OCI-LY7 (cell line): ENCODE results near the gene GABRA6. TPM values are rescaled to one million over a fixed set of nuclear protein-coding genes. Genes with fewer than 3 reads are reported as not detected.

Experiments
- BruUV-seq: library from RNA; stranded (reverse); fragments of 400-500 nt; replicated peaks from 2 replicates; lab custom pipeline; 2021; lab: Mats Ljungman, UMichigan
- CTCF ChIA-PET: fragments of 300-600 bp; sonication (Branson Sonifier 250); formaldehyde crosslinking; loops from one replicate; lab custom pipeline; 2022; ENCODE audit warnings: antibody characterized with exemption; ENCODE audit not compliant: unreplicated experiment; lab: Charles Lee
- POLR2A ChIA-PET: fragments of 300-600 bp; sonication (Branson Sonifier 250); formaldehyde crosslinking; loops from one replicate; lab custom pipeline; 2022; ENCODE audit warnings: antibody characterized with exemption; lab: Charles Lee
- DNase-seq: peaks from one replicate; pipeline ENCODE4 v3.0.0-alpha.2; 2015; ENCODE audit warnings: low spot score
- H2AFZ ChIP-seq: fragments of 200-600 bp; sonication (generic), shearing (Covaris generic); 2 replicates; pipeline ENCODE4 v1.6.1; 2014; ENCODE audit warnings: mild to moderate bottlenecking, antibody characterized with exemption, low read length, moderate library complexity
- H3K27ac ChIP-seq: fragments of 200-600 bp; sonication (generic); 2 replicates; pipeline ENCODE4 v1.5.1; 2014; ENCODE audit warnings: mixed run types, low read depth, mild to moderate bottlenecking, moderate library complexity, low read length, inconsistent platforms; ENCODE audit not compliant: poor library complexity, severe bottlenecking
- H3K36me3 ChIP-seq: fragments of 200-600 bp; sonication (generic); 2 replicates; pipeline ENCODE4 v1.6.1; 2014; ENCODE audit warnings: mild to moderate bottlenecking, antibody characterized with exemption, low read length, moderate library complexity, mixed read lengths; ENCODE audit not compliant: insufficient read depth
- H3K4me1 ChIP-seq: fragments of 200-600 bp; sonication (generic); 2 replicates; pipeline ENCODE4 v1.5.1; 2014; ENCODE audit warnings: mild to moderate bottlenecking, low read length; ENCODE audit not compliant: insufficient read depth, poor library complexity, severe bottlenecking
- H3K4me2 ChIP-seq: fragments of 200-600 bp; sonication (generic); 2 replicates; pipeline ENCODE4 v1.6.1; 2014; ENCODE audit warnings: mild to moderate bottlenecking, low read length
- H3K4me3 ChIP-seq: fragments of 200-600 bp; sonication (generic); 2 replicates; pipeline ENCODE4 v1.5.1; 2014; ENCODE audit warnings: mild to moderate bottlenecking, low read depth, low read length; ENCODE audit not compliant: poor library complexity, severe bottlenecking
- H3K79me2 ChIP-seq: fragments of 200-600 bp; sonication (generic); 2 replicates; pipeline ENCODE4 v1.6.1; 2016; ENCODE audit warnings: low read depth, mild to moderate bottlenecking, low read length, moderate library complexity, mixed read lengths; ENCODE audit not compliant: insufficient read depth
- H3K9me2 ChIP-seq: fragments of 200-600 bp; sonication (generic); 2 replicates; pipeline ENCODE4 v1.6.1; 2016; ENCODE audit warnings: mild to moderate bottlenecking, low read length, mixed read lengths; ENCODE audit not compliant: insufficient read depth
- H3K9me3 ChIP-seq: fragments of 200-600 bp; sonication (generic); 2 replicates; pipeline ENCODE4 v1.6.1; 2014; ENCODE audit warnings: mild to moderate bottlenecking, mixed run types, low read length, mixed read lengths
- H4K20me1 ChIP-seq: fragments of 200-600 bp; sonication (generic); 2 replicates; pipeline ENCODE4 v1.6.1; 2014; ENCODE audit warnings: mild to moderate bottlenecking, antibody characterized with exemption, low read length, moderate library complexity, mixed read lengths; ENCODE audit not compliant: insufficient read depth
- EZH2phosphoT487 ChIP-seq: fragments of 200-600 bp; sonication (generic); IDR thresholded peaks from 2 replicates; pipeline ENCODE4 v1.6.1; 2018; ENCODE audit warnings: low read depth, borderline replicate concordance, mild to moderate bottlenecking, mixed run types, antibody characterized with exemption, low read length, moderate library complexity, mixed read lengths
- intact Hi-C: fragments of 100-400 bp; cut with micrococcal nuclease; formaldehyde crosslinking; loops from one replicate; pipeline ENCODE4 v1.10.0; 2022; ENCODE audit not compliant: unreplicated experiment
- total RNA-seq, 2 experiments: library from RNA; depleted of rRNA in 1 of 2; stranded (reverse); fragments of >200 nt in 1 of 2; shearing (Covaris generic) in 1 of 2; gene quantifications; 2 replicates each; pipeline ENCODE4 v1.2.3, GENCODE V29; 2014 to 2022
- TF ChIP-seq, protein P1 (sequence below): fragments of 200-600 bp; sonication (generic); conservative IDR thresholded peaks from 2 replicates; pipeline ENCODE4 v1.5.1; 2014; ENCODE audit warnings: mild to moderate bottlenecking, antibody characterized with exemption, low read length, moderate library complexity, mixed read lengths

Gene GABRA6
- total RNA-seq, 2 experiments from 2014 or later, result not detected

DNA sequence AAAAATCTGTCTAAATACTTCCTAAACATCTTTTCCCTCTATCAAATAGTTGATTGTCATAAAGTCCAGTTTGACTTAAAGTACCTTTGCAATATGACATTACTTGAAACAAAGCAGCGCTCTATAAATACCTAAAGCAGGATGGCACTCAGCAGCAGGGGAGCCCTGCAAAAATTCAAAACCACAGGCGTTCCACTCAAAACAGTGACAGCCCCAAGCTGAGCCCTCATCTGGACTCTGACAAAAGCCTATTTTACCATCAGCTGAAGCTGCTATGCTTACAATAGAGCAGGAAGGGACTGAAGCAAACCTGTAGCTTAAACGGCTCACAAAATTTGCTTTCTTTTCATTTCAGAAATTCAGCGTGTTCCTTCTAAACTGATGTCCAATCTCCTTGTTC lies 11.5 kb downstream of the GABRA6 start:
- Histone ChIP-seq H2AFZ (no peak overlapping the region), H3K27ac (no peak overlapping the region), H3K9me3 (no peaks in the 10 kb centered on the region), H4K20me1 (no peaks in the 10 kb centered on the region), H3K79me2 (no peaks in the 10 kb centered on the region), H3K4me3 (no peak overlapping the region), H3K36me3 (no peaks in the 10 kb centered on the region), H3K4me2 (no peak overlapping the region), H3K9me2 (no peaks in the 10 kb centered on the region), H3K4me1 (no peaks in the 10 kb centered on the region)
- ChIA-PET POLR2A (interaction anchor here (0.5 kb wide), 1 partner anchor 1434 kb away, joined by 6 read pairs; no protein-coding TSS in a partner anchor), CTCF (no interaction called here)
- DNase-seq, result no peak
- BruUV-seq, result no TSS peak
- intact Hi-C loops, result no loop called here
- TF ChIP-seq, protein P1, sequence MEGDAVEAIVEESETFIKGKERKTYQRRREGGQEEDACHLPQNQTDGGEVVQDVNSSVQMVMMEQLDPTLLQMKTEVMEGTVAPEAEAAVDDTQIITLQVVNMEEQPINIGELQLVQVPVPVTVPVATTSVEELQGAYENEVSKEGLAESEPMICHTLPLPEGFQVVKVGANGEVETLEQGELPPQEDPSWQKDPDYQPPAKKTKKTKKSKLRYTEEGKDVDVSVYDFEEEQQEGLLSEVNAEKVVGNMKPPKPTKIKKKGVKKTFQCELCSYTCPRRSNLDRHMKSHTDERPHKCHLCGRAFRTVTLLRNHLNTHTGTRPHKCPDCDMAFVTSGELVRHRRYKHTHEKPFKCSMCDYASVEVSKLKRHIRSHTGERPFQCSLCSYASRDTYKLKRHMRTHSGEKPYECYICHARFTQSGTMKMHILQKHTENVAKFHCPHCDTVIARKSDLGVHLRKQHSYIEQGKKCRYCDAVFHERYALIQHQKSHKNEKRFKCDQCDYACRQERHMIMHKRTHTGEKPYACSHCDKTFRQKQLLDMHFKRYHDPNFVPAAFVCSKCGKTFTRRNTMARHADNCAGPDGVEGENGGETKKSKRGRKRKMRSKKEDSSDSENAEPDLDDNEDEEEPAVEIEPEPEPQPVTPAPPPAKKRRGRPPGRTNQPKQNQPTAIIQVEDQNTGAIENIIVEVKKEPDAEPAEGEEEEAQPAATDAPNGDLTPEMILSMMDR, result no peak
- no peak for TF ChIP-seq EZH2phosphoT487

DNA sequence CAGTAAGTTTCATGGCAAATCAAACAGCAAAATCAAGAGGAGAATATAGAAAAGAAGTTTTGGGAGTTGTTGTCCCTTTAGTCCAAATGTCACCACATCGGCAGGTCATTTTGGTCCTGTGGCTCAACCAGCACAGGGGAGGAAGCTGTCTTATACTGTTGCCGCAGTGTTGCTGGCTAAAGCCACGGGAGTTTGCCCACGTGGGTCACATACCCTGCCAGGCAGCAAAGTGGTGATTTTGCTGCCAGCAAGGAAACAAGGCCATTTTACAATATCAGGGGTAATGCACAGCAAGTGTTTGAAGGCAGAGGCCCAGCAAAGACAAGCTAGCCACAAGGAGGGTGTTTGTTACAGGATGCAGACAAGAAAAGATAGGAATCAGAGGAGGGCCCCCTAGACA lies 14.5 kb downstream of the GABRA6 start:
- Histone ChIP-seq H3K36me3 (no peaks in the 10 kb centered on the region), H3K4me1 (no peaks in the 10 kb centered on the region), H2AFZ (no peak overlapping the region), H3K4me3 (no peak overlapping the region), H3K27ac (no peak overlapping the region), H3K9me2 (no peaks in the 10 kb centered on the region), H3K4me2 (no peak overlapping the region), H3K9me3 (no peaks in the 10 kb centered on the region), H4K20me1 (no peaks in the 10 kb centered on the region), H3K79me2 (no peaks in the 10 kb centered on the region)
- CTCF ChIA-PET, result no interaction called here
- TF ChIP-seq, protein P1, result no peak
- TF ChIP-seq EZH2phosphoT487, result no peak
- BruUV-seq, result no TSS peak
- DNase-seq, result no peak
- intact Hi-C loops, result no loop called here
- POLR2A ChIA-PET, result interaction anchor here (1.3 kb wide), 1 partner anchor 101 kb away, joined by 3 read pairs; no protein-coding TSS in a partner anchor

DNA sequence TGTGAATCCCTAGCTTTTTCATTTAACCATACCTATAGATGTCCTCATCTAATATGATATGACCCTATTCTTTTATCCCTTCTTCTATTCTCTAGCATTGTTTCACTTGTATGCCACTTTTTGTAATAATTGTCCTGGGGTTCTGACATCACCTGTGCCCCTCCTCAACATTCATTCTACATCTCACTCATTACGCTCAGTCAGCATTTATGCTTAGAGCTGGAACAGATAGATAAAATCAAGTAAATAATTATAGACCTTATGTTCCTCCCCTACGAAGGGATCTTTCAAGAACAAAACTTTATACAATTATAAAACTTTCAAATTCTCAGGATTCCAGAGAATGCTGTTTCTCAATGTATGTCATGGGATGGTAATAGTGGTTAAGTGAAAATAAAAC lies 18.0 kb downstream of the GABRA6 start:
- no peaks in the 10 kb centered on the region for H3K4me1 ChIP-seq
- TF ChIP-seq, protein P1, result no peak
- TF ChIP-seq EZH2phosphoT487, result no peak
- H4K20me1 ChIP-seq, result no peaks in the 10 kb centered on the region
- no peak overlapping the region for H3K27ac ChIP-seq
- ChIA-PET CTCF (no interaction called here), POLR2A (no interaction called here)
- H2AFZ ChIP-seq, result no peak overlapping the region
- H3K9me2 ChIP-seq, result no peaks in the 10 kb centered on the region
- no peak overlapping the region for H3K4me3 ChIP-seq
- no peaks in the 10 kb centered on the region for H3K79me2 ChIP-seq
- no peak overlapping the region for H3K4me2 ChIP-seq
- intact Hi-C loops, result no loop called here
- DNase-seq, result no peak
- BruUV-seq, result no TSS peak
- no peaks in the 10 kb centered on the region for H3K36me3 ChIP-seq
- no peaks in the 10 kb centered on the region for H3K9me3 ChIP-seq
